DMS79 (cell line): ENCODE data around the gene TAF11L2.
"Not testable (repeated sequence)": the region's sequence is repeated elsewhere in the genome, so short reads cannot be mapped to it uniquely, and the experiment has no call there.

Experiments used
- DNase-seq: peaks from one replicate; lab custom pipeline; 2025; lab: John Stamatoyannopoulos, UW

The TAF11L2 gene

DNA sequence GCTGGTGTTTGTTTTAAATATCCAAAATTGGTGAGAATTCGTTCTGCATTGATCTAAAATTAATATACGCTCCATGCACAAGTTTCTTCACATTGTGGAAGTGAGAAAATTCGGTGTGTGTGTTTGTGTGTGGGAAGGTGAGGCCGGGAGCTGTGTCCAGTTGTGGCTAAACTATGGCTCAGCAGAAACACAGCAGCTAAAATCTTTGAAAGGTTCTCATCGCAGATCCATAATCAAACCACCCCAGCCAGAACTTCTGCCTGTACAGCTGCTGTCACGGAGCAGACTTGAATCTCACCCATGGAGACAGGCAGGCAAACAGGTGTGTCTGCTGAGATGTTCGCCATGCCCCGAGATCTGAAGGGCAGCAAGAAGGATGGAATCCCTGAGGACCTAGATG lies at the start of gene TAF11L2:
TAF11L2 (plus strand) TSS at position 301 of the 400 bp plus-strand sequence.
- DNase-seq, result not testable (repeated sequence)

DNA sequence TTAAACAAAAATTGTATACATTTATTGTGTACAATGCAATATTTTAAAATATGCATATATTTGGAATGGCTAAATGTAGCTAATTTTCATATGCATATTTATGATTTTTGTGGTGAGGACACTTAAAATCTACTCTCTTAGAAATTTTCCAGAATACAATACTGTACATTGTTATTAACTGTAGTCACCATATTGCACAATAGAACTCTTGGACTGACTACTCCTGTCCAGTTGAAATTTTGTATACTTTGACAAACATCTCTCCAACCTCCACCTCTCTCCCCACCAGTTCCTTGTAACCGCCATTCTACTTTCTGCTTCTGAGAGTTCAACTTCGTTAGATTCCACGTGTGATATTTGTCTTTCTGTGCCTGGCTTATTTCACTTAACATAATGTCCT lies 49.2 kb upstream of the TAF11L2 start:
- DNase-seq, result no peak

DNA sequence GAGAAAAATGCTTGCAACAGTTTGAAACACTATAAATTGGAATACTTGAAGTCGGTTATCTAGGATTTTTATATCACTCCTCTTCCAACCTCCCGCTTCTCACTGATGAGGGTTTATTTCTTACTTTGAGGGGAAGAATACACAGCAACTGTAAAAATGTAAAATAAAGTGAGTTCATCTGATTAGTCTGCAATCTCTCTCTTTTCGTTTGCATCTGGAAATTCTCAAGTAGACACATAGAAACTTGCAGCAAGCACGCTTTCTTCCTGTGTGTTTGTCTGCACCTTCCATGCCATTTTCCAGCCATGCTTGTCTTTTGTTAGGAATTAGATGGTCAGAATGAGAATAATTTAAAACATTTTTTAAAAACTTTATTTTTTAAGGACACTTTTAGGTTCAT lies 45.1 kb upstream of the TAF11L2 start:
- DNase-seq, result no peak

DNA sequence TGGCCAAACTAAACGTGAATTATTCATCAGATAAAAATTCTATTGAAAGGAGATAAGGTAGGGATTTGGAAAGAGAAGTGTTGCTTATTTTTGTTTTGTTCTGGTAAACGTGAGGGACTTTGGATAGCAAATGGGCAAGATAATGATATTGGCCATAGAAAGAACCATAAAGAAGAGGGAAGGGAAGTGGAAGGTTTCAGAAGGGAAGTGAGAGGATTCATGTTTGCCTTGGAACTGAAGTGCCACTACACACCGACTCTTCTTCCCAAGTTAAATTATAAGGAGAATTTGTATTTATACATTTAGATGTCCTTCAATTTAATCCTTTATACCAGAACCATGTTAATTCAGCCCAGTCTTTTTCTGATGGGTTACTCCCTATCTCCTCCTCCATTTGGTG lies 42.1 kb upstream of the TAF11L2 start:
- DNase-seq, result no peak

DNA sequence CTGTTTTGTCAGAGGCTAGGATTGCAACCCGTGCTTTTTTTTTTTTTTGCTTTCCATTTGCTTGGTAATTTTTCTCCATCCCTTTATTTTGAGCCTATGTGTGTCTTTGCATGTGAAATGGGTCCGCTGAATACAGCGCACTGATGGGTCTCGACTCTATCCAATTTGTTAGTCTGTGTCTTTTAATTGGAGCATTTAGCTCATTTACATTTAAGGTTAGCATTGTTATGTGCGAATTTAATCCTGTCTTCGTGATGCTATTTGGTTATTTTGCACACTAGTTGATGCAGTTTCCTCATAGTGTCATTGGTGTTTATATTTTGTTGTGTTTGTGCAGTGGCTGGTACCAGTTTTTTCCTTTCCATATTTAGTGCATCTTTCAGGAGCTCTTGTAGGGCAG lies 36.2 kb upstream of the TAF11L2 start:
- no peak for DNase-seq

DNA sequence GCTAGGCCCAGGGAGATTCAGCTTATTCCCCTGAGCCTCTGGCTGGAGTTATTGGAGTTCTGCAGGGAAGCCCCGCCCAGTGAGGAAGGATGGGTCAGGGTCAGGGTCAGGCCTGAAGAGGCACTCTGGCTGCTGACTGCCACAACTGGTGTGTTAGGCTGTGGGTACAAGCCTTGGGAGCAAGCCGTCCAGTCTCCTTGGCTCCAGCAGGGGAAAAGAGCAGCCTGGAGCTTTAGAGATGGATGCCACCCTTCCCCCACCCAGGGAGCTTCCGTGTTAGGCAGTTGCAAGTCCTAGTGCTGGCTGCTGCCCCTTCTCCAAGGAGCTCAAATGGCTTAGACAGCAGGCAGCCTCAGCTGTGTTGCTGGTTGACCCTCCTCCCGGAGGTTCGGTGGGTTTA lies 34.4 kb upstream of the TAF11L2 start:
- DNase-seq, result no peak

DNA sequence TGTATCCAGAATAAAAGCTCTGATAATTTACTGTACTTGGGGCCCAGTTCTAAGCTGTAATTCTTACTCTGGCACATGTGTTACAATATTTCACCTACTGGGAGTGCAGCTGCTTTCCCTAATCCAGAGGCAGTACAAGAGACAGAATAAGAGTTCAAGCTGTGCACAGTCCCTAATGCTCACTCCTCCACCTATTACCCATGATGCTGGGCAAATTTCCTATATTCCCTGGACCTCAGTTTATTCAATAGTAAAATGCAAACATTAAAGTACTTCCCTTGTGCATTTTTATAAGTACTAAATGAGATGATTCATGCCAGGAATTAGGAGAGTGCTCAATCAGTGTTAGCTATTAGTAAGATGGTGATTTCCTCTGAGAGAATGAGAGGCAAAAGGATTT lies 28.0 kb upstream of the TAF11L2 start:
- no peak for DNase-seq

DNA sequence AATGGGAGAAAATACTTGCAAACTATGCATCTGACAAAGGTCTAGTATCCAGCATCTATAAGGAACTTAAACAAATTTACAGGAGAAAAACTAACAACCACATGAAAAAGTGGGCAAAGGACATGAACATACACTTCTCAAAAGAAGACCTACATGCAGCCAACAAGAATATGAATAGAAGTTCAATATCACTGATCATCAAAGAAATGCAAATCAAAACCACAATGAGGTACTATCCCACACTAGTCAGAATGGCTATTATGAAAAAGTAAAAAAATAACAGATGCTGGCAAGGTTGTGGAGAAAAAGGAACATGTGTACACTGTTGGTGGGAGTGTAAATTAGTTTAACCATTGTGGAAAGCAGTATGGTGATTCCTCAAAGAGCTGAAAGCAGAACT lies 23.0 kb upstream of the TAF11L2 start:
- DNase-seq, result not testable (repeated sequence)

DNA sequence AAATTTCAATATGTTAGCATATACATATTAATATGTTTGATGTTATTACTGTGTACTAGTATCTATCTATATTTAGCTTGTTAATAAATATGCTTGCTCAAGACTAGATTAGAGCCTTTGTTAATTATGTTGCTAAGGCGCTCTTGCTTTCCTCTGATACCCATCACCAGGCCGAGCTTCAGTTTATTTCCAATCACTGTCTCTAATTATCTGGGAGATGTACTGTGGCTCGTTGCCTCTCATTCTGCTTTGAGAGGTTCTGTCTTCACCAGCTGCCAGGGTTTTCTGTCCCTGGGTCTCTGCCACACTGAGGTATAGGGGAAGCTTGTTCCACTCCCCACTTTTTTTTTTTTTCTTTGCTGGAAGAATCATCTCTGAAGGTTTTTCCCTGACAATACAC lies 21.0 kb upstream of the TAF11L2 start:
- DNase-seq, result no peak

DNA sequence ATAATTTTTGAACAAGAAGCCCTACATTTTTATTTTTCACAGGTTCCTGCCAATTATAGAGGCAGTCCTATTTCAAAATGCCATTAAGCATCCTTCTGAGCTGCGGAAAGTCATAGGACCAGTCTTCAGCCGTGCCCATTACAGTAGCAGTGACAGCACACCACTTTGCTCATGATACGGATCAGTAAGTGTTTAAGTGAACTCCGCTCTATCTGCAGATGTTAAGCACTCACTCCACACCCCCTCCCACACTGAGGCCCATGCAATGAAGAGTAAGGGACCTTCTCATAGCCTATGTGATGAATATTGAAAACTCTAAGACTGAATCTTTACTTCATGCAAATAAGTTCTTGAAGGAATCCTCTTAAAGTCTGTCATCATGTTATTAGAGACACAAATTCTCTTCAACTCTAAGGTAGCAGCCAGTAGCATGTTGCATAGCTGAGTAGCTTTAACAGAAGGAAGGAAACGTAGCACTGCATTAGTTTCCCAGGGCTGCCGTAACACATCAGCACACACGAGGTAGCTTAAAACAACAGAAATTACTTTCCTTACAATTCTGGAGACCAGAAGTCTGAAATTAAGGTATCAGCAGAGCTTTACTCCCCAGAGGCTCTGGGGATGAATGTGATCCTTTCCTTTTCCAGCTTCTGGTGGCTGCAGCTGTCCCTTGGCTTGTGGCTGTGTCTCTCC lies 20.3 kb upstream of the TAF11L2 start:
- peak; percentile 53 for DNase-seq

DNA sequence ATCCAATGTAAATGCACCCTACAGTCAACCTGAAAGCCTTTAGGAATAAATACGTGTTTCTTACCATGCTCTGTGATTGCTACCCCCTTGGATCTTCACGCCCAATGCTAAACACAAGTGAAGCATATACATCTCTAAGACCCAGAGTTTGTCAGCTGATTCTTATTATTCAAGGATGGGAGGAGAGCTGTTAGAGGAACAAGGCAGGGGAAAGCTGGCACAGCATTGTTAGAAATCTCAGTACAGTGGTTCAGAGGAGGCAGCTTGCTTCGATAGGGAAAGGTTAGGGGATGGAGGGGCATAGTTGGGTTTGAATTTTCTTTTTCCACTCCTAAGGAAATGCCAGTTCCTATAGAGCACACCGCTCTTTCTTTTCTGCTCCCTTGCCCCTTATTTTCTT lies 16.7 kb upstream of the TAF11L2 start:
- peak; percentile 2 for DNase-seq

DNA sequence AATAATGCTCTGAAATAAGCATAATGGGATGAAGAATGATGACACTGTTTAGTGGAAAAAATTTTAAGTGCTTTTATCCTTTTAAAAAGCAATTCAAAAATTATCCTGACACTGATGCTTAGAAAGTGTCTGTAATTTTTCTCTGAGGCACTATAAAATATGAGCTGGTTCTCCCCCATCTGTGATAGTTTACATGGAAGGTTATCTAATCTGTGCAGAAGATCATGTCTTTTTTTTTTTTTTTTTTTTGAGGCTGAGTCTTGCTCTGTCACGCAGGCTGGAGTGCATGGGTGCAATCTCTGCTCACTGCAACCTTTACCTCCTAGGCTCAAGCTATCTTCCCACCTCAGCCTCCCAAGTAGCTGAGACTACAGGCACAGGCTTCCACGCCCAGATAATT lies 15.2 kb upstream of the TAF11L2 start:
- DNase-seq, result no peak

DNA sequence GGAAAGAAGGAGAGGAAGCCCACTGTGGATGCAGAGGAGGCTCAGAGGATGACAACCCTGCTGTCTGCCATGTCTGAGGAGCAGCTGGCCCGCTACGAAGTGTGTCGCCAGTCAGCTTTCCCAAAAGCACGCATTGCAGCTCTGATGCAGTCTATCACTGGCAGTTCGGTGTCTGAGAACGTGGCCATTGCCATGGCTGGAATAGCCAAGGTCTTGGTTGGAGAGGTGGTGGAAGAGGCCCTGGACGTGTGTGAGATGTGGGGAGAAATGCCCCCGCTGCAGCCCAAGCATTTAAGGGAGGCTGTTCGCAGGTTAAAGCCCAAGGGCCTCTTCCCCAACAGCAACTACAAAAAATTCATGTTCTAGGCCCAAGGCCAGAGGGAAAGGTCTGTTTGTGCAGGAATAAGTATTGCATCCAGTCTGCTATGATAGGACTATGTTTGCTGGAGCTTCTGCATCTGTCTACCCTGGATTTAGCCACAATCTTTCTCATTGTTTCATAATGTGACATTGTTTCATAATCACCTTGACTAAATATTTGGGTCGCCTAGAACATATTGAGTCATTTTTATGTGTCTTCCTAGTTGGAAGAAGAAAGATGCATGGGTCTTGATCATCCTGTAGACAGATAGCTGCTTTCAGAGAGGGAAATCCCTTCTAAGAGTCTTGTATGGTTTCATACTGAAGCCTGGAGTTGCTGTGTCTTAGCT lies 11.4 kb upstream of the TAF11L2 start:
- not testable (repeated sequence) for DNase-seq

DNA sequence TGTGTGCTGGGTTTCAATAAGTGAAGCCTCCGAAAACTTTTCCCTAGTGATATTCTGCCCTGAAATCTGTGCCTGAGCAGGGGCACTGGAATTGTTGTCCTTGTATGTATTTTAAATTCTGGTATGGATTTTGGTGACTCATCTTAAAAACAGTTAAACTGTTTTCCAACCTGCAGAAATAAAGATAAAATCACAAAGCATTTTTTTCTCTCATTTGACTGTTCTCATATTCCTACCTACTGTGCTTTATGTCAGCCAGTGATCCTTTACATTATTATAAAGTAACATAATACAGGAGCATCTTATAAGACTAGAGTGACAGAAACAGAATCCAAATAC lies 10.9 kb upstream of the TAF11L2 start:
- DNase-seq, result no peak

DNA sequence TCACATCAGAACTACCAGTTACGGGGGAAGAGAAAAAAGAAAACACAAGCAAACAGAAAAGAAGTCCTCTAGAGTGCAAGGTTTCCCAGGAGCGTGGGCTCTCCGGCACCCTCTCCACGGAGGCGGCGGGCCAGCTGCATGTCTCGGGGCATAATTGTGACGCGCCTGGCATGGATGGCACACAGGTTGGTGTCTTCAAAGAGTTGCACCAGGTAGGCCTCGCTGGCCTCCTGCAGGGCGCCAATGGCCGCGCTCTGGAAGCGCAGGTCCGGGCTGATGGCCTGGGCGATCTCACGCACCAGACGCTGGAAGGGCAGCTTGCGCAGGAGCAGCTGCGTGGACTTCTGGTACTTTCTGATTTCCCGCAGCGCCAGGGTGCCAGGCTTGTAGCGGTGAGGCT lies 6.8 kb upstream of the TAF11L2 start:
- not testable (repeated sequence) for DNase-seq

DNA sequence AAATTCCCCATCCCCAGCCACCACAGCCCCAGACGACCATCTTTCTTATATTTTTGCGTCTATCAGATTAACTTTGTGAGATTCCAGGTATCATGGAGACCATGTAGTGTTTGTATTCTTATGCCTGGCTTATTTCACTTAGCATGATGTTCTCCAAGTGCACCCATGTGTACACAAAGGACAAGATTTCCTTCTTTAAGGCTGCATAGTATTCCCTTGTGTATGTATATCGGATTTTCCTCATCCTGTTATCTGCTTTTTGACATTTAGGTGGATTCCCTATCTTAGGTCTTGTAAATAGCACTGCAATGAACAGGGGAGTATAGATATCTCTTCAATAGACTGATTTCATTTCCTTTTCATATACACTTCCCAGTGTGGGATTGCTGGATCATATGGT lies 5.3 kb upstream of the TAF11L2 start:
- DNase-seq, result no peak

DNA sequence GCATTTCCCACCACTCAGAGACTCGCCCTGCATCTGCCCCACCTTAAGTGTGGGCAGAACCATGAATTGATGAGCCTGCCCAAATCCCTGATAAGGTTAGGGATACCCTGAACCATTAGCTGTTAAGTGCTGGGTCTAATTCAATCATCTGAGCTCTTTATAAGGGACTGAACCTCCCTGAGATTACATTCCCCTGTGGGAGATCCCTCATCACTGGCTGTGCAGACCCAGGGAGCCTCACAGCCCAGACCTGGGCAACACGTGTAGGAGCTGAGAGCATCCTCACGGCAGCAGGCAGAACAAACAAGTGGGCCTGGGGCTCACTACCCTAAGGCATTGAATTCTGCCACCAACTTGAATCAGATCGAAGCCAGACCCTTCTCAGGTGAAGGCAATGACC lies 585 bp upstream of the TAF11L2 start:
- no peak for DNase-seq

DNA sequence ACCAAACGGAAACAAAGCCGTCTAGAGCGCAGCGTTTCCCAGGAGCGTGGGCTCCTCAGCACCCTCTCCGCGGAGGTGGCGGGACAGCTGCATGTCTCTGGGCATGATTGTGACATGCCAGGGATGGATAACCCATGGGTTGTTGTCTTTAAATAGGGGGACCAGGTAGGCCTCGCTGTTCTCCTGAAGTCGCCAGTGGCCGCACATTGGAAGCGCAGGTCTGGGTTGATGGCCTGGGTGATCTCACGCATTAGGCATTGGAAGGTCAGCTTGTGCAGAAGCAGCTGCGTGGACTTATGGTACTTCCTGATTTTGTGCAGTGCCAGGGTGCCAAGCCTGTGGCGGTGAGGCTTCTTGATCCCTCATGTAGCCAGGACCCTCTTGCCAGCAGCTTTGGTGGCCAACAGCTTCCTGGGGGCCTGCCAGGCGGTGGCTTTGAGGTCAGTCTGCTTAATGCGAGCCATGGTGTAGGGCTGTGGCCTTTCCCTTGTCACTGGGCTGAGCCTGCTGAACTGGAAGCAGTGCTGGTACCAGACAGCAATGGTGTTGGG lies 13.8 kb downstream of the TAF11L2 start:
- no peak for DNase-seq

DNA sequence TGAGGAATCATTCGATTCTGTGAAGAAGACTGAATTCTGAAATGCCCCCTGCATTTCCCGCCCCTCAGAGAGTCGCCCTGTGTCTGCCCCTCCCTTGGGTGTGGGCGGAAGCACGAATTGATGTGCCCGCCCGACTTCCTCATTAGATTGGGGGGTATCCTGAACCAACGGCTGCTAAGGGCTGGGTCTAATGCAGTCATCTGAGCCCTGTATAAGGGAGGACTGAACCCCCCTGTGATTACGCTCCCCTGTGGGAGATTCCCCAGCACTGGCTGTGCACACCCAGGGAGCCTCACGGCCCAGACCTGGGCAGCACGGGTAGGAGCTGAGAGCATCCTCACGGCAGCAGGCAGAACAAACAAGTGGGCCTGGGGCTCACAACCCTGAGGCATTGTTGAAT lies 19.5 kb downstream of the TAF11L2 start:
- not testable (repeated sequence) for DNase-seq

DNA sequence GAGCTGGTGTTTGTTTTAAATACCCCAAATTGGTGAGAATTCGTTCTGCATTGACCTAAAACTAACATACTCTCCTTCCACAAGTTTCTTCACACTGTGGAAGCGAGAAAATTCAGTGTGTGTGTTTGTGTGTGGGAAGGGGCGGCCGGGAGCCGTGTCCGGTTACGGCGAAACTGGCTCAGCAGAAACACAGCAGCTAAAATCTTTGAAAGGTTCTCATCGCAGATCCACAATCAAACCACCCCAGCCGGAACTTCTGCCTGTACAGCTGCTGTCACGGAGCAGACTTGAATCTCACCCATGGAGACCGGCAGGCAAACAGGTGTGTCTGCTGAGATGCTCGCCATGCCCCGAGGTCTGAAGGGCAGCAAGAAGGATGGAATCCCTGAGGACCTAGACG lies 20.0 kb downstream of the TAF11L2 start, which contains the start of gene TAF11L3:
TAF11L3 (plus strand) TSS at position 301 of the 400 bp plus-strand sequence.
- not testable (repeated sequence) for DNase-seq

DNA sequence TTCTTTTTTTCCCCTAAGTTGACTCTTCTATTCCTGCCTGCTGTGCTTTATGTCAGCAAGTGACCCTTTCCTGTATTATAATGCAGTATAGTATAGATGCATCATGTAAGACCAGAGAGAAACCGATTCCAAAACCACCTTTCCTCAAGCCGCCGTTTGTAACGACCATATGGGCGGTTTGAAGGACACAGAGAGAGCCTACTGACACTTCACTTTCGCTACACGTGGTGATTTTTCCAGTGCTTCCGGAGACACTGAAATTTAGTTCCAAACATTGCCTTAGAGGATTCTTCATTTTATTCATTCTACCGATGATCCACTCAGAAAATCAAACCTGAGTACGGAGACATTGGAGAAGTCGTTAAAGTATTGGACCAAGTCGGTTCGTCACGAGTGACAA lies 21.5 kb downstream of the TAF11L2 start:
- DNase-seq, result not testable (repeated sequence)

DNA sequence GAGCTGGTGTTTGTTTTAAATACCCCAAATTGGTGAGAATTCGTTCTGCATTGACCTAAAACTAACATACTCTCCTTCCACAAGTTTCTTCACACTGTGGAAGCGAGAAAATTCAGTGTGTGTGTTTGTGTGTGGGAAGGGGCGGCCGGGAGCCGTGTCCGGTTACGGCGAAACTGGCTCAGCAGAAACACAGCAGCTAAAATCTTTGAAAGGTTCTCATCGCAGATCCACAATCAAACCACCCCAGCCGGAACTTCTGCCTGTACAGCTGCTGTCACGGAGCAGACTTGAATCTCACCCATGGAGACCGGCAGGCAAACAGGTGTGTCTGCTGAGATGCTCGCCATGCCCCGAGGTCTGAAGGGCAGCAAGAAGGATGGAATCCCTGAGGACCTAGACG lies 23.5 kb downstream of the TAF11L2 start, which contains the start of gene TAF11L4:
TAF11L4 (plus strand) TSS at position 301 of the 400 bp plus-strand sequence.
- not testable (repeated sequence) for DNase-seq

DNA sequence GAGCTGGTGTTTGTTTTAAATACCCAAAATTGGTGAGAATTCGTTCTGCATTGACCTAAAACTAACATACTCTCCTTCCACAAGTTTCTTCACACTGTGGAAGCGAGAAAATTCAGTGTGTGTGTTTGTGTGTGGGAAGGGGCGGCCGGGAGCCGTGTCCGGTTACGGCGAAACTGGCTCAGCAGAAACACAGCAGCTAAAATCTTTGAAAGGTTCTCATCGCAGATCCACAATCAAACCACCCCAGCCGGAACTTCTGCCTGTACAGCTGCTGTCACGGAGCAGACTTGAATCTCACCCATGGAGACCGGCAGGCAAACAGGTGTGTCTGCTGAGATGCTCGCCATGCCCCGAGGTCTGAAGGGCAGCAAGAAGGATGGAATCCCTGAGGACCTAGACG lies 26.9 kb downstream of the TAF11L2 start, which contains the start of gene TAF11L5:
TAF11L5 (plus strand) TSS at position 301 of the 400 bp plus-strand sequence.
- not testable (repeated sequence) for DNase-seq
